HG03342 (cell line): Measurements from ENCODE around the gene SOSTDC1.

Source experiments
- ATAC-seq: cut with Tn5 transposase; IDR thresholded peaks from one replicate; pipeline ENCODE4 v1.9.1; 2021; ENCODE audit warnings: mild to moderate bottlenecking, moderate library complexity; ENCODE audit not compliant: unreplicated experiment

Gene SOSTDC1

GRCh38 chr7:16420649-16421332 lies 44.7 kb downstream of the SOSTDC1 start:
- peak; percentile 83 for ATAC-seq

DNA sequence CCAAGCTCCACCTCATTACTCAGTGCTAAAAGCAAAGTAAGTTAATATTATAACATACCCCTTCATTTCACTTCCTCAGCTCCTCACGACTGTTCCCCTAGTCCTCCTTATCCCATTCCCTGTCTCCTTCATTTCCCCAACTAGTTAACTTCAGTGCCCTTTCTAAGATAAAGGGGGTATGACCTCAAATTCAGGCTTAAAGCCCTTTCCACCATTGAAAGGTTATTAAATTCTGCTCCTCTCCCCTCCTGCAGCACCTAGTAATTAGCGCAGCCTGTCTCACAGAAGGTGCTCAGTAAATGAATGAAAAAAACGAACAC lies 45.2 kb downstream of the SOSTDC1 start:
- no peak for ATAC-seq

GRCh38 chr7:16419859-16420258 lies 45.7 kb downstream of the SOSTDC1 start:
- no peak for ATAC-seq

GRCh38 chr7:16419126-16419525 lies 46.4 kb downstream of the SOSTDC1 start:
- ATAC-seq = no peak

GRCh38 chr7:16417906-16418305 lies 47.6 kb downstream of the SOSTDC1 start:
- ATAC-seq = no peak

DNA sequence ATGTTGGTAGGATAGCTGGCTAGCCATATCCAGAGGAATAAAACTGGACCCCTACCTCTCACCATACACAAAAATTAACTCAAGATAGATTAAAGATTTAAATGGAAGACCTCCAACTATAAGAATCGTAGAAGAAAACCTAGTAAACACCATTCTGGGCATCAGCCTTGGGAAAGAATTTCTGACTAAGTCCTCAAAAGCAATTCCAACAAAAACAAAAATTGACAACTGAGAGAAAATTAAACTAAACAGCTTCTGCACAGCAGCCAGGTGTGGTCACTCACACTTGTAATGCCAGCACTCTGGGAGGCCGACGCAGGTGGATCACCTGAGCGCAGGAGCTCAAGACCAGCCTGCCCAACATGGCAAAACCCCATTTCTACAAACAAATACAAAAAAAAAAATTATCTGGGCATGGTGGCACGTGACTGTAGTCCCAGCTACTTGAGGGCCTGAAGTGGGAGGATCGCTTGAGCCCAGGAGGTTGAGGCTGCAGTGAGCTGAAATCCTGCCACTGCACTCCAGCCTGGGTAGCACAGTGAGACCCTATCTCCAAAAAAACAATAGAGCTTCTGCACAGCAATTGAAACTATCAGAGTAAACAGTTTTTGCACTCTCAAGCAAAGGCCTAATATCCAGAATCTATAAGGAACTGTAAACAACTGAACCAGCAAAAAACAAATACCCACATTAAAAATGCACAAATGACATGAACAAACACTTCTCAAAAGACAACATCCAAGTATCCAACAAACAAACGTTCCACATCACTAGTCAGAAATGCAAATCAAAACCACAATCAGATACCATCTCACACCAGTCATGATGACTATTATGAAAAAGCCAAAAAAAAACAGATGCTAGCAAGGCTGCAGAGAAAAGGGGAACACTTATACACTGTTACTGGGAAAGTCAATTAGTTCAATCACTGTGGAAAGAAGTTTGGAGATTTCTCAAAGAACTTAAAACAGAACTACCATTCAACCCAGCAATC lies 49.0 kb downstream of the SOSTDC1 start:
- ATAC-seq = no peak

DNA sequence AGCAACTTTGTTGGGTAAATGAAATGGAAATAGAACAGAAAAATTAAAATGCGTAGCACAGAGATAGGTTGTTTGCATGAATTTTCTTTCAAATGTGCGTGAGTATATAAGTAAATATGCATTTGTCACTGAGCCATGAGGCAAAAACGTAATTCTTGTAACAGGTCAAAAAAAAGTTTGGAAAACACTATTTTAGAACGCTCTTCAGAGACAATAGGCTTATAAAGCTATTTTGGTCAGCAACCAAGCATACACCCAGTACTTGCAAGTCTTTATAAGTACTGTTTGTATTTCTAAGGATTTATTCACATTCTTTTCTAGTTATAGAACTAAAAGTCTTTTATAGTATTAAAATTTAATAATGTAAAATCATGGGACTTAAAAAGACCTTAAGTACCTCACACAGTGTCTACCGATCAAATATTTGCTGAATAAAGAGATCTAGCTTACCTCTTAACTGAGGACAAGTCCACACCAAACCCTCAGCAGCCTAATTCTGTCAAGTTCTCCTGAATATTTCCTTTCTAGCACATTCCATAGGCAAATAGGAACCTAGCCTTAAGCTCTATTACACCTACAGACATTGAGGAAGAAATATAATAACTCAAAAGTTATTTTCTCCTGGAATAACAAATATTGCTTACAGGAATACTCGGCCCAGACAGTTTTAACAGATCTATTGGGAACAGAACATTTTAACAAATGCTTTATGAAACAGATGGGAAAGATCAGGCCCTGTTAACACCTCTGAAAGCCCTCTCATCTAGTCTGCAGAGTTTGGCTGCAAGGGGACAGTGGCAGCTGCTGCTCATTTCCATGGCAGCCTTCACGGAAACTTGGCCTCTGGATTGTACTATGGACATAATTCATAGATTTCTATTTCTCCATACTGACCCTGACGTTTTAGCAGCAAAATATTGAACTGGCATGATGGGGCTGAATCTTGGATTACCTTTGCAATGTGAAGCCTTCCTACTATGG lies 53.0 kb downstream of the SOSTDC1 start:
- no peak for ATAC-seq
